PC-3 (cell line): Measurements from ENCODE around the gene TCEANC2. TPM values are rescaled to one million over a fixed set of nuclear protein-coding genes. Genes with fewer than 3 reads are reported as not detected.

ENCODE experiments used
- ATAC-seq: fragments of 200-7000 bp; cut with Tn5 transposase; 2 replicates; pipeline ENCODE4 v1.9.1; 2020; ENCODE audit warnings: mild to moderate bottlenecking, moderate library complexity
- BruUV-seq: library from RNA; stranded (reverse); fragments of 400-500 nt; replicated peaks from 2 replicates; lab custom pipeline; 2021; lab: Mats Ljungman, UMichigan
- CTCF ChIA-PET: fragments of 300-600 bp; sonication (Branson Sonifier 250); formaldehyde crosslinking; loops from one replicate; lab custom pipeline; 2022; ENCODE audit warnings: antibody characterized with exemption; lab: Charles Lee
- POLR2A ChIA-PET: fragments of 300-600 bp; sonication (Branson Sonifier 250); formaldehyde crosslinking; loops from one replicate; lab custom pipeline; 2022; ENCODE audit warnings: antibody characterized with exemption; ENCODE audit not compliant: unreplicated experiment; lab: Charles Lee
- DNase-seq: peaks from one replicate; pipeline ENCODE4 v3.0.0-alpha.2; 2015
- H2AFZ ChIP-seq: fragments of 300-600 bp; sonication (generic); 2 replicates; pipeline ENCODE4 v1.6.0; 2016; ENCODE audit warnings: antibody characterized with exemption, low read length
- H3F3A ChIP-seq: fragments of 300-600 bp; sonication (generic); one replicate; pipeline ENCODE4 v1.6.0; 2017; ENCODE audit warnings: antibody characterized with exemption, low read length, control low read depth, mild to moderate bottlenecking; ENCODE audit not compliant: unreplicated experiment
- H3K27ac ChIP-seq: fragments of 300-600 bp; sonication (generic); 2 replicates; pipeline ENCODE4 v1.5.1; 2016; ENCODE audit warnings: mild to moderate bottlenecking, low read length
- H3K27me3 ChIP-seq: fragments of 300-600 bp; sonication (generic); 2 replicates; pipeline ENCODE4 v1.6.1; 2016; ENCODE audit warnings: low read length, mixed read lengths
- H3K36me3 ChIP-seq: fragments of 300-600 bp; sonication (generic); 2 replicates; pipeline ENCODE4 v1.6.1; 2016; ENCODE audit warnings: low read depth, mixed run types, low read length, mixed read lengths
- H3K4me1 ChIP-seq: fragments of 300-600 bp; sonication (generic); 2 replicates; pipeline ENCODE4 v1.5.1; 2016; ENCODE audit warnings: low read length; ENCODE audit not compliant: insufficient read depth
- H3K4me2 ChIP-seq: fragments of 300-600 bp; sonication (generic); 2 replicates; pipeline ENCODE4 v1.6.0; 2016; ENCODE audit warnings: low read length
- H3K4me3 ChIP-seq: fragments of 300-600 bp; sonication (generic); 2 replicates; pipeline ENCODE4 v1.5.1; 2016; ENCODE audit warnings: mild to moderate bottlenecking, low read length, mixed read lengths
- H3K79me2 ChIP-seq: fragments of 300-600 bp; sonication (generic); 2 replicates; pipeline ENCODE4 v1.6.1; 2017; ENCODE audit warnings: low read length, mixed read lengths
- H3K9ac ChIP-seq: fragments of 300-600 bp; sonication (generic); 2 replicates; pipeline ENCODE4 v1.6.0; 2016; ENCODE audit warnings: mild to moderate bottlenecking, low read length
- H3K9me2 ChIP-seq: fragments of 300-600 bp; sonication (generic); replicated peaks from 2 replicates; pipeline ENCODE4 v1.6.1; 2016; ENCODE audit warnings: mixed run types, low read length, mixed read lengths
- H3K9me3 ChIP-seq: fragments of 300-600 bp; sonication (generic); 2 replicates; pipeline ENCODE4 v1.6.1; 2016; ENCODE audit warnings: low read length, mixed read lengths
- H4K20me1 ChIP-seq: fragments of 300-600 bp; sonication (generic); 2 replicates; pipeline ENCODE4 v1.6.1; 2016; ENCODE audit warnings: low read length, mixed read lengths
- CTCF ChIP-seq: fragments of 300-600 bp; sonication (generic); conservative IDR thresholded peaks from 2 replicates; pipeline ENCODE4 v1.5.1; 2017; ENCODE audit warnings: antibody characterized with exemption, low read depth, mild to moderate bottlenecking, low read length
- EZH2 ChIP-seq: fragments of 300-600 bp; sonication (generic); IDR thresholded peaks from one replicate; pipeline ENCODE4 v1.6.1; 2017; ENCODE audit warnings: antibody characterized with exemption, mild to moderate bottlenecking, low read length; ENCODE audit not compliant: unreplicated experiment
- EZH2phosphoT487 ChIP-seq: fragments of 300-600 bp; sonication (generic); IDR thresholded peaks from 2 replicates; pipeline ENCODE4 v1.6.1; 2018; ENCODE audit warnings: mild to moderate bottlenecking, antibody characterized with exemption, low read length, borderline replicate concordance
- intact Hi-C: fragments of 100-400 bp; cut with micrococcal nuclease; formaldehyde crosslinking; loops from 2 replicates; pipeline ENCODE4 v1.9.0; 2023
- total RNA-seq: library from RNA; depleted of rRNA; stranded (reverse); fragments of >200 nt; gene quantifications from 2 replicates; pipeline ENCODE4 v1.2.3, GENCODE V29; 2014

The TCEANC2 gene
- total RNA-seq, 1 experiment from 2014 or later, result 4.2 TPM

GRCh38 chr1:54070171-54070837 lies 16.9 kb downstream of the TCEANC2 start:
- Histone ChIP-seq H3K4me1 (0 out of 2 replicates have a peak, but pooled peaks cover 4% of the 10 kb centered on the region), H2AFZ (no peak overlapping the region), H3K27me3 (no peaks in the 10 kb centered on the region), H3K27ac (no peak overlapping the region), H3K4me2 (no peak overlapping the region), H4K20me1 (no peaks in the 10 kb centered on the region), H3K36me3 (no peaks in the 10 kb centered on the region), H3F3A (no peaks in the 10 kb centered on the region), H3K79me2 (no peaks in the 10 kb centered on the region), H3K4me3 (no peak overlapping the region), H3K9me2 (no peaks in the 10 kb centered on the region), H3K9me3 (no peaks in the 10 kb centered on the region), H3K9ac (no peak overlapping the region)
- TF ChIP-seq CTCF, result peak; percentile 98
- no peak for TF ChIP-seq EZH2
- CTCF ChIA-PET, result no interaction called here
- peak; percentile 92 for ATAC-seq
- POLR2A ChIA-PET, result no interaction called here
- no TSS peak for BruUV-seq
- peak; percentile 75 for DNase-seq
- intact Hi-C loops, result loop anchor here (1.0 kb wide), 2 partner anchors 129 to 337 kb away; no protein-coding TSS in a partner anchor

- Histone ChIP-seq H4K20me1 (no peaks in the 10 kb centered on the region), H3K4me2 (no peak overlapping the region), H3K36me3 (no peaks in the 10 kb centered on the region), H3K4me1 (peaks cover 3% of the 10 kb centered on the region; the same call in 1 of the 2 replicates), H3K9ac (no peak overlapping the region), H2AFZ (no peak overlapping the region), H3F3A (no peaks in the 10 kb centered on the region), H3K9me3 (no peaks in the 10 kb centered on the region), H3K4me3 (no peak overlapping the region), H3K79me2 (no peaks in the 10 kb centered on the region), H3K27ac (no peak overlapping the region), H3K9me2 (no peaks in the 10 kb centered on the region), H3K27me3 (no peaks in the 10 kb centered on the region)
- ATAC-seq (no peak), DNase-seq (no peak)
- ChIA-PET POLR2A (interaction anchor here (0.6 kb wide), 1 partner anchor 127 kb away, joined by 3 read pairs; no protein-coding TSS in a partner anchor), CTCF (no interaction called here)
- TF ChIP-seq CTCF (no peak), EZH2 (no peak), EZH2phosphoT487 (no peak)
- intact Hi-C loops, result no loop called here
- no TSS peak for BruUV-seq
Measured at GRCh38 chr1:54077359-54077758, 24.0 kb downstream of the TCEANC2 start.

- no peaks in the 10 kb centered on the region for H4K20me1 ChIP-seq
- H3K36me3 ChIP-seq, result no peaks in the 10 kb centered on the region
- no peaks in the 10 kb centered on the region for H3F3A ChIP-seq
- no peak overlapping the region for H2AFZ ChIP-seq
- no peak overlapping the region for H3K4me2 ChIP-seq
- intact Hi-C loops, result no loop called here
- H3K4me3 ChIP-seq, result no peak overlapping the region
- BruUV-seq, result no TSS peak
- POLR2A ChIA-PET, result no interaction called here
- H3K9me3 ChIP-seq, result no peaks in the 10 kb centered on the region
- no peak overlapping the region for H3K9ac ChIP-seq
- no peaks in the 10 kb centered on the region for H3K79me2 ChIP-seq
- H3K9me2 ChIP-seq, result no peaks in the 10 kb centered on the region
- no peak overlapping the region for H3K27ac ChIP-seq
- no peak for TF ChIP-seq CTCF
- CTCF ChIA-PET, result no interaction called here
- DNase-seq (no peak), ATAC-seq (no peak)
- H3K4me1 ChIP-seq, result peaks cover 3% of the 10 kb centered on the region; the same call in 1 of the 2 replicates
- no peaks in the 10 kb centered on the region for H3K27me3 ChIP-seq
Measured at GRCh38 chr1:54080598-54081049, 27.2 kb downstream of the TCEANC2 start.
